CD4-positive, alpha-beta memory T cell (primary cell): Measurements from ENCODE around the gene SPSB3. TPM values are rescaled to one million over a fixed set of nuclear protein-coding genes. Genes with fewer than 3 reads are reported as not detected.

Experiments used
- CTCF ChIA-PET: fragments of 350-600 bp; sonication (Branson Sonifier 250); formaldehyde crosslinking; loops from one replicate; lab custom pipeline; 2021; ENCODE audit warnings: inconsistent platforms; ENCODE audit not compliant: partially characterized antibody; lab: Charles Lee
- POLR2A ChIA-PET: fragments of 350-600 bp; sonication (Branson Sonifier 250); formaldehyde crosslinking; loops from one replicate; lab custom pipeline; 2021; ENCODE audit not compliant: partially characterized antibody; lab: Charles Lee
- DNase-seq, 5 donors: peaks; one replicate each; pipeline versions ENCODE4 v3.0.0 to v3.0.0-alpha.2; 2020 to 2022; ENCODE audit warnings: mixed read lengths in 1 of 5
- H3K27ac ChIP-seq: one replicate; pipeline ENCODE4 v1.7.0; 2013; ENCODE audit warnings: low read depth, low read length
- H3K27me3 ChIP-seq: 2 replicates; pipeline ENCODE4 v1.7.0; 2013; ENCODE audit warnings: mild to moderate bottlenecking, low read length, moderate library complexity; ENCODE audit not compliant: insufficient read depth
- H3K36me3 ChIP-seq: 2 replicates; pipeline ENCODE4 v1.7.0; 2013; ENCODE audit warnings: mild to moderate bottlenecking, low read length, moderate library complexity; ENCODE audit not compliant: insufficient read depth
- H3K4me1 ChIP-seq: 2 replicates; pipeline ENCODE4 v1.7.0; 2013; ENCODE audit warnings: mild to moderate bottlenecking, low read length, moderate library complexity; ENCODE audit not compliant: insufficient read depth
- H3K4me3 ChIP-seq, 2 donors: one replicate each; pipeline ENCODE4 v1.7.0; 2013; ENCODE audit warnings: low read length in 2 of 2, mild to moderate bottlenecking in 1 of 2
- H3K9me3 ChIP-seq, 2 donors: one replicate each; pipeline ENCODE4 v1.7.0; 2013; ENCODE audit warnings: low read length in 2 of 2, control low read depth in 1 of 2; ENCODE audit not compliant: control insufficient read depth in 1 of 2
- H3K27ac Mint-ChIP-seq, 7 donors: one replicate each; pipeline ENCODE4 v1.8.0; 2020 to 2021; ENCODE audit warnings: mixed read lengths in 7 of 7, mild to moderate bottlenecking in 6 of 7, inconsistent platforms in 3 of 7, moderate library complexity in 3 of 7
- H3K27me3 Mint-ChIP-seq, 2 donors: one replicate each; pipeline ENCODE4 v1.8.0; 2020 to 2021; ENCODE audit warnings: mixed read lengths in 2 of 2
- H3K36me3 Mint-ChIP-seq, 2 donors: one replicate each; pipeline ENCODE4 v1.8.0; 2020 to 2021; ENCODE audit warnings: mixed read lengths in 2 of 2, inconsistent platforms in 1 of 2, mild to moderate bottlenecking in 1 of 2
- H3K4me1 Mint-ChIP-seq, 4 donors: one replicate each; pipeline ENCODE4 v1.8.0; 2020 to 2021; ENCODE audit warnings: mixed read lengths in 4 of 4, mild to moderate bottlenecking in 1 of 4
- H3K4me3 Mint-ChIP-seq, 8 donors: one replicate each; pipeline ENCODE4 v1.8.0; 2020 to 2021; ENCODE audit warnings: mixed read lengths in 8 of 8, mild to moderate bottlenecking in 7 of 8, moderate library complexity in 6 of 8, inconsistent platforms in 3 of 8
- H3K9me3 Mint-ChIP-seq, 8 donors: one replicate each; pipeline ENCODE4 v1.8.0; 2020 to 2021; ENCODE audit warnings: mixed read lengths in 8 of 8, mild to moderate bottlenecking in 5 of 8, inconsistent platforms in 3 of 8, moderate library complexity in 1 of 8
- intact Hi-C: fragments of 100-400 bp; cut with micrococcal nuclease; formaldehyde crosslinking; loops from one replicate; pipeline ENCODE4 v1.15.1; 2023
- polyA plus RNA-seq, 2 donors: library from polyadenylated mRNA; unstranded; fragments of 300-500 nt; fragmentation: Illumina TruSeq; gene quantifications; one replicate each; pipeline ENCODE4 v1.2.3, GENCODE V29; 2021
- total RNA-seq, 2 experiments: library from RNA; stranded (reverse); gene quantifications; one replicate each; pipeline ENCODE4 v1.2.3, GENCODE V29; 2021

The SPSB3 gene
- total and polyA plus RNA-seq, 4 experiments from 2014 or later, result 56.6 to 144 (median 103) TPM

DNA sequence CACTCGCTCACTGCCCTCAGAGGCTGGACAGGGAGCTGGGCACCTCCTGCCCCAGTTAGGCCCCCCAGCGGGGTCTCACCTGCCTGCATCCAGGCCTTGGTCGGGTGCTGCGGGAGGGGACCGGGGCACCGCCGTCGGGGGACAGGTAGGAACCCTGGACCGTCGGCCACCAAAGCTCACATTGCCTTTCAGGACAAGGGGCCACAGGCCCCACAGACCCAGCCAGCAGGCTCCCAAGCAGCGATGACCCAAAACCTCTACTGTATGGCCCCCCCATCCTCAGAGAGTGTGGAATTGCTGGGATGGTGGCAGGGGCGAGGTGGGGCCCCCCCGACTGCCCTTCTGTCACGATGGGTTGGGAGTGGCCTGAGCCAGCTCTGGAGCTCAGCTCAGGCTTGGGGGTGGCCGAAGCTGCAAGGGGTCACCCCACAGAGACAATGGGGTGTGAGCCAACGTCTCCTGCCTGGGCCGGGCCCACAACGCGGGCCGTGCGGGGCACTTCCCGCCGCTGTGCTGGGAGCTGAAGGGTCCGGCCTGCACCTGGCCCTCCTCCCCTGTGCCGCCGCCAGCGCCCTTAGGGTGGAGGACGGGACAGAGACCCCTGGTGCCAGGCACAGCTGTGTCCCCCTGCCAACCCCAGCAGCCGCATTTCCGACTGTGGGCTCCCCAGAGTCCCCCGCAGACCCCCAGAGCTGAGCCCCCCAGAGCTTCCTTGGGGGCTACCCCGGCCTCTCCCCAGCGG, 10.6 kb upstream of the SPSB3 start:
- POLR2A ChIA-PET, result interaction anchor here (0.9 to 1.6 kb wide), 3 partner anchors 10 to 21 kb away, joined by 3 to 5 read pairs (median 4); partner anchors contain the start of genes EME2, MRPS34, NUBP2 and SPSB3
- peaks cover 7% of the 10 kb centered on the region for H3K36me3 ChIP-seq
- CTCF ChIA-PET, result no interaction called here
- no peak overlapping the region for H3K4me3 ChIP-seq
- no peaks in the 10 kb centered on the region for H3K9me3 ChIP-seq
- H3K27ac Mint-ChIP-seq, result no peak overlapping the region
- no peak for DNase-seq
- no peaks in the 10 kb centered on the region for H3K4me1 ChIP-seq
- H3K27ac ChIP-seq, result no peak overlapping the region
- peaks cover 10% of the 10 kb centered on the region in 2 donors for H3K36me3 Mint-ChIP-seq
- no peaks in the 10 kb centered on the region for H3K27me3 Mint-ChIP-seq
- no peaks in the 10 kb centered on the region for H3K27me3 ChIP-seq
- peaks cover 0 to 9% (median 5%) of the 10 kb centered on the region in 8 donors for H3K9me3 Mint-ChIP-seq
- intact Hi-C loops, result no loop called here
- no peak overlapping the region for H3K4me3 Mint-ChIP-seq
- H3K4me1 Mint-ChIP-seq, result peaks cover 0 to 3% (median 0%) of the 10 kb centered on the region in 4 donors

DNA sequence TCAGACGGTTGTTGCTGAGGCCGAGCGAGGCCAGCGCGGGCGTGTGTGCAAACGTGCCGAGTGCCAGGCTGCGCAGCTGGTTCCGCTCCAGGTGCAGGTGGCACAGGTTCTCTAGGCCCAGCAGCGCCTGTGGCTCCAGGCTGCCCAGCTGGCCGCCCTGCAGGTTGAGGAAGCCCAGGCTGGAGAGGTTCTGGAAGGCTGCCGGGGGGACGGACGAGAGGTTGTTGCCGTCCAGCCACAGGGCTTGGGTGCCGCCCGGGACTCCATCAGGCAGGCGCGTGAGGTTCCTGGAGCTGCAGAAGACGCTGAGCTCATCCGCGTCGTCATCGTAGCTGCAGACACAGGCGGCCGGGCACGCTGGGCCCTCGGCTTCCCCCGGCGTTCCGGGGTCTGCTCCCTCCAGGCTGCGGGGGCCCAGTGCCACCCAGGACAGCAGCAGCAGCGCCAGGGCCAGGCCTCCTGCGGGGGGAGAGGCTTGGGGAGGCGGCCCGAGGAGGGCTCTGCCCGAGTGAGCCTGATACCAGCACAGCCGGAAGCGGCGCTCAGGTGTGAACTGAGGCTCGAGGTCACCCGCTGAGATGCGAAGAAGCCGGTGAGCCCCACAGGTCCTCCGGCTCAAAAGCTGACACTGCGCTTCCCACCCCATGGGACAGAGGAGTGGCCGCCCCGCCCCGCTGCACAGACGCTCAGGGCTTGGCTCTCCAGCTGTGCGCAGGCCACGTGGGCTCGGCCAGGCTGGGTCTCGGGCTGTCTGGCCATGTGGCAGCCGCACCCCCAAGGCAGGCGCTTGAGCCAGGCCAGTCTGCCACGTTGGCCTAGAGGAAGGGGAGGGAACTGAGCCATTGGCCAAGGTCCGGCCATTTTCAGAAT, 9.8 kb upstream of the SPSB3 start:
- H3K9me3 Mint-ChIP-seq, result peaks cover 0 to 5% (median 2%) of the 10 kb centered on the region in 8 donors
- POLR2A ChIA-PET, result interaction anchor here (1.6 kb wide), 3 partner anchors 9 to 20 kb away, joined by 4 to 5 read pairs (median 5); partner anchors contain the start of genes EME2, MRPS34, NUBP2 and SPSB3
- no peak overlapping the region for H3K4me3 Mint-ChIP-seq
- CTCF ChIA-PET, result no interaction called here
- H3K27me3 Mint-ChIP-seq, result no peaks in the 10 kb centered on the region
- intact Hi-C loops, result no loop called here
- peaks cover 8 to 9% of the 10 kb centered on the region in 2 donors for H3K36me3 Mint-ChIP-seq
- Histone ChIP-seq H3K4me3 (no peak overlapping the region), H3K36me3 (peaks cover 9% of the 10 kb centered on the region), H3K27me3 (no peaks in the 10 kb centered on the region), H3K4me1 (no peaks in the 10 kb centered on the region), H3K9me3 (no peaks in the 10 kb centered on the region), H3K27ac (no peak overlapping the region)
- no peak for DNase-seq
- peaks cover 0 to 3% (median 0%) of the 10 kb centered on the region in 4 donors for H3K4me1 Mint-ChIP-seq
- no peak overlapping the region for H3K27ac Mint-ChIP-seq

DNA sequence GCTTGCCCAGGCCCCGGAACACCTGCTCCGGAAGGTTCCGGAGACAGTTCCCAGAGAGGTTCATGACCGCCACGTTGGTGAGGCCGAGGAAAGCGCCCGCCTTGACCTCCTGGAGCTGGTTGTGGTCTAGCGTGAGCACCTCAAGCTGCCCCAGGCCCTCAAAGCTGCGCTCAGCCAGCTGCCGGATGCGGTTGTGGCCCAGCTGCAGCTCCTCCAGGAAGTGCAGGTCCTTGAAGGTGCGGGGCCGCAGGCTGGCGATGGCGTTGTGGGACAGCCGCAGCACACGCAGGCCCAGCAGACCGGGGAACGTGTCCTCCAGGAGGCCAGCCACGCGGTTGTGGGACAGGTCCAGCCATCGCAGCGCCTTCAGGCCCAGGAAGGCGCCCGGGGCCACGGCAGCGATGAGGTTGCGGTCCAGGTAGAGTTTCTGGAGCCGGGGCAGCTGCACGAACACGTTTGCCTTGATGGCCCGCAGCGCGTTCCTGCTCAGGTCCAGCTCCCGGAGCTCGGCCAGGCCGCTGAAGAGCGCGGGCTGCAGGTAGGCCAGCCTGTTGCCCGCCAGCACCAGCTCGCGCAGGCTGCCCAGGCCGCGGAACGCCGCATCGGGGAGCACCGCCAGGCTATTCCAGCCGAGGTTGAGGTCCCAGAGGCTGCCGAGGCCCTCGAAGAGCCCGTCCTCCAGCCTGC, 9.0 kb upstream of the SPSB3 start:
- H3K27ac ChIP-seq, result no peak overlapping the region
- no peak for DNase-seq
- intact Hi-C loops, result no loop called here
- Mint-ChIP-seq H3K36me3 (peaks cover 4 to 8% of the 10 kb centered on the region in 2 donors), H3K4me1 (peaks cover 0 to 3% (median 0%) of the 10 kb centered on the region in 4 donors), H3K27me3 (no peaks in the 10 kb centered on the region), H3K27ac (no peak overlapping the region), H3K4me3 (no peak overlapping the region), H3K9me3 (no peaks in the 10 kb centered on the region)
- no peaks in the 10 kb centered on the region for H3K4me1 ChIP-seq
- CTCF ChIA-PET, result no interaction called here
- POLR2A ChIA-PET, result interaction anchor here (0.6 to 1.6 kb wide), 2 partner anchors 9 to 19 kb away, joined by 3 to 5 read pairs; partner anchors contain the start of genes EME2, MRPS34, NUBP2 and SPSB3
- H3K9me3 ChIP-seq, result no peaks in the 10 kb centered on the region
- no peaks in the 10 kb centered on the region for H3K27me3 ChIP-seq
- peaks cover 13% of the 10 kb centered on the region for H3K36me3 ChIP-seq
- H3K4me3 ChIP-seq, result no peak overlapping the region

DNA sequence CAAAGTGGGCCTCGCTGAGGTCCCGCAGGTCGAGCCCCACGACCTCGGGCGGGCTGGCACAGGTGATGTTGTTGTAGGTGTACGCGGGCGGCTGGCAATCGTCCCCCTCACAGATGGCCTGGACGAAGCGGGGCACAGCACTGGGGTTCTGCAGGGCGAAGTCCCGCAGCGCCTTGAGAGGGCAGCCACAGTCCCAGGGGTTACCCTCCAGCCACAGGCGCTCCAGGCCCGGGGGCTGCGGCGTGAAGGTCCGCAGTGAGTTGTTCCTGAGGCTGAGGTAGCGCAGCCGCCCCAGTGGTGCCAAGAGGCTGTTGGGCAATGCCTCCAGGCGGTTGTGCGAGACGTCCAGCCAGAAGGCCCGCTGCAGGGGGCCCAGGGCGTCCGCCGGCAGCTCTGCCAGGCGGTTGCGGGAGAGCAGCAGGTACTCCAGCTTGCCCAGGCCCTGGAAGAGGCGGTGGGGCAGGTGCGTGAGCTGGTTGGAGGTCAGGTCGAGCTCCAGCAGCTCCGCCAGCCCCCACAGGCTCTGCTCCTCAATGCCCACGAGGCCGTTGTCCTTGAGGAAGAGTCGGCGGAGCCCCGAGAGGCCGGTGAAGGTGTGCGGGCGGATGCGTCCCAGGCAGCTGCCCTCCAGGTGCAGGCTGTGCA, 8.4 kb upstream of the SPSB3 start:
- peaks cover 13% of the 10 kb centered on the region for H3K36me3 ChIP-seq
- CTCF ChIA-PET, result no interaction called here
- H3K4me1 ChIP-seq, result peaks cover 4% of the 10 kb centered on the region
- no peaks in the 10 kb centered on the region for H3K9me3 ChIP-seq
- no peaks in the 10 kb centered on the region for H3K9me3 Mint-ChIP-seq
- H3K4me1 Mint-ChIP-seq, result peaks cover 0 to 5% (median 0%) of the 10 kb centered on the region in 4 donors
- H3K36me3 Mint-ChIP-seq, result peaks cover 4 to 8% of the 10 kb centered on the region in 2 donors
- no peak overlapping the region for H3K4me3 Mint-ChIP-seq
- no peak overlapping the region for H3K4me3 ChIP-seq
- H3K27ac ChIP-seq, result no peak overlapping the region
- no peaks in the 10 kb centered on the region for H3K27me3 ChIP-seq
- intact Hi-C loops, result no loop called here
- no peak for DNase-seq
- POLR2A ChIA-PET, result interaction anchor here (0.6 to 1.6 kb wide), 2 partner anchors 8 to 19 kb away, joined by 3 to 5 read pairs; partner anchors contain the start of genes EME2, MRPS34, NUBP2 and SPSB3
- no peaks in the 10 kb centered on the region for H3K27me3 Mint-ChIP-seq
- no peak overlapping the region for H3K27ac Mint-ChIP-seq

DNA sequence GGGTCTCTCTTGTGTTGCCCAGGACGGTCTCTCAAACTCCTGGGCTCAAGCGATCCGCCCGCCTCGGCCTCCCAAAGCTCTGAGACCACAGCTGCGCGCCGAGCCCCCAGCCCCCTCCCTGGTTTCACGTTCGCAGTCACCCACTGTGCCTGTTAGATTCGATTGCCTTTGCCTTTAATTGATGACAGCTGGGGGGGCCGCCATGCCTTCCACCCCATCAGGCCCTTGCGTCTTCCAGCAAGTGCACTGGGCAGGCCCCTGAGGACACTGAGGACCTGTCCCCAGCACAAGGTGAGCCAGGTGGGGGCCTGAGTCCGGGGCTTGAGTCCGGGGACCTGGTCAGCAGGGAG, 7.9 kb upstream of the SPSB3 start:
- ChIA-PET POLR2A (interaction anchor here (1.6 kb wide), 1 partner anchor 8 kb away, joined by 5 read pairs; the partner anchor contains the start of genes NUBP2 and SPSB3), CTCF (no interaction called here)
- intact Hi-C loops, result no loop called here
- peaks cover 9% of the 10 kb centered on the region for H3K4me1 ChIP-seq
- H3K4me3 ChIP-seq, result no peak overlapping the region
- no peak overlapping the region for H3K4me3 Mint-ChIP-seq
- peaks cover 0 to 10% (median 2%) of the 10 kb centered on the region in 4 donors for H3K4me1 Mint-ChIP-seq
- no peaks in the 10 kb centered on the region for H3K27me3 ChIP-seq
- H3K27ac Mint-ChIP-seq, result no peak overlapping the region
- no peak overlapping the region for H3K27ac ChIP-seq
- peaks cover 13% of the 10 kb centered on the region for H3K36me3 ChIP-seq
- H3K9me3 ChIP-seq, result no peaks in the 10 kb centered on the region
- DNase-seq, result no peak
- peaks cover 4 to 8% of the 10 kb centered on the region in 2 donors for H3K36me3 Mint-ChIP-seq
- H3K27me3 Mint-ChIP-seq, result no peaks in the 10 kb centered on the region
- H3K9me3 Mint-ChIP-seq, result no peaks in the 10 kb centered on the region

DNA sequence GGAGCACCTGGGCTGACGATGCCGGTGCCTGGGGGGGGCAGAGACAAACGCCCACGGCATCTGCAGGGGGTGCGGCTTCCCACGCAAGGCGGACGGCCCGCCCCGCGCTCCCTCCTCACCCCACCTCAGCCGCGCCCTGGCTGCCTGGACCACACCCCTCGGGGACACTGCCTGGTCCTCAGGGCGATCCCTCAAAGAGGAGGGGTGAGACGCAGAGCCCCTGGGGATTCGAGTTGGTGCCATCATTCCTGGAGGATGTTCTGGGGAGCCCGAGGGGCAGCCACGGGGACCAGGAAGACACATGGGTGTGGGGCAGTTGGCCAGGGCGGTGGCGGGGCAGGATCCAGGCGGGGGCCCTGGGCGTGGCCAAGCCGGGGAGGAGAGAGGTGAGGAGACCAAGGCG, 7.3 kb upstream of the SPSB3 start:
- H3K4me3 ChIP-seq, result no peak overlapping the region
- ChIA-PET POLR2A (no interaction called here), CTCF (no interaction called here)
- H3K27me3 Mint-ChIP-seq, result no peaks in the 10 kb centered on the region
- H3K27ac ChIP-seq, result no peak overlapping the region
- H3K27me3 ChIP-seq, result no peaks in the 10 kb centered on the region
- intact Hi-C loops, result no loop called here
- no peak overlapping the region for H3K4me3 Mint-ChIP-seq
- peaks cover 4 to 9% of the 10 kb centered on the region in 2 donors for H3K36me3 Mint-ChIP-seq
- H3K27ac Mint-ChIP-seq, result no peak overlapping the region
- no peak for DNase-seq
- H3K9me3 ChIP-seq, result no peaks in the 10 kb centered on the region
- H3K4me1 ChIP-seq, result peaks cover 14% of the 10 kb centered on the region
- H3K4me1 Mint-ChIP-seq, result peaks cover 2 to 14% (median 5%) of the 10 kb centered on the region in 4 donors
- H3K36me3 ChIP-seq, result peaks cover 13% of the 10 kb centered on the region
- H3K9me3 Mint-ChIP-seq, result no peaks in the 10 kb centered on the region
